Hippocampal formation (tissue), 2 donors: ENCODE measurements around the gene INSL3.
"Not testable (repeated sequence)": the region's sequence is repeated elsewhere in the genome, so short reads cannot be mapped to it uniquely, and the experiment has no call there.

ENCODE experiments used
- DNase-seq, 2 donors: peaks; one replicate each; lab custom pipeline; 2025; lab: John Stamatoyannopoulos, UW

The INSL3 gene

DNA sequence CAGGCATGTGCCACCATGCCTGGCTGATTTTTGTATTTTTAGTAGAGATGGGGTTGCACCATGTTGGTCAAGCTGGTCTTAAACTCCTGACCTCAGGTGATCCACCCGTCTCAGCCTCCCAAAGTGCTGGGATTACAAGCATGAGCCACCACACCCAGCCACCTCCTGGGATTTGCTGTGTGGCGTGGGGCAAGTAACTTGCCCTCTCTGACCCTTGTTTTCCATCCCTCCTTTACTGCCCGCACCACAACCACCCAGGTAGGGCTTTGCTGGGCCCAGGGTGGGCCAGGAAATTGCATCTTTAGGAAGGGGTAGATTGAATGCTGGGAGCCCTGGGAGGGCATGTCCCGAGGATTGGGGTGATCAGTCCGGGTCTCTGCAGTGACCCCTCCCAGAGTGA is 37.6 kb downstream of the INSL3 start:
- not testable (repeated sequence) for DNase-seq

DNA sequence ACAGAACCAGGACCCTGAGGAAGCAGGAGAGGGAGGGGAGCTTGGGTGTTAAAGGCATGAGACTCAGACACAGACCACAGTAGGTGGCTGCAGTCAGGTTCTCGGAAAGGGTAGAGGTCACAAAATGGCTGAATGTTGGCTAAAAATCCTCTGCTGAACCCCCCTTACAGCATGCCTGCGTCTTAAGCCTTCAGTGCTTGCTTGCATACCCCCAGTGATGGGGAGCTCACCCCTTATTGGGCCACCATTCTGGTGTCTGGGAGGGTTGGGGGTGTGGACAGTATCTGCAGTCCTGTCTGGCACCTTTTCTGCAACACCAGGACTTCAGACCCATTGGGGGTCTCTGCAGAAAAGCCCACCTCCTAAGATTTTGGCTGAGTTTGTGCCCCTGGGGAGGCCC is 40.5 kb downstream of the INSL3 start:
- DNase-seq = no peak

DNA sequence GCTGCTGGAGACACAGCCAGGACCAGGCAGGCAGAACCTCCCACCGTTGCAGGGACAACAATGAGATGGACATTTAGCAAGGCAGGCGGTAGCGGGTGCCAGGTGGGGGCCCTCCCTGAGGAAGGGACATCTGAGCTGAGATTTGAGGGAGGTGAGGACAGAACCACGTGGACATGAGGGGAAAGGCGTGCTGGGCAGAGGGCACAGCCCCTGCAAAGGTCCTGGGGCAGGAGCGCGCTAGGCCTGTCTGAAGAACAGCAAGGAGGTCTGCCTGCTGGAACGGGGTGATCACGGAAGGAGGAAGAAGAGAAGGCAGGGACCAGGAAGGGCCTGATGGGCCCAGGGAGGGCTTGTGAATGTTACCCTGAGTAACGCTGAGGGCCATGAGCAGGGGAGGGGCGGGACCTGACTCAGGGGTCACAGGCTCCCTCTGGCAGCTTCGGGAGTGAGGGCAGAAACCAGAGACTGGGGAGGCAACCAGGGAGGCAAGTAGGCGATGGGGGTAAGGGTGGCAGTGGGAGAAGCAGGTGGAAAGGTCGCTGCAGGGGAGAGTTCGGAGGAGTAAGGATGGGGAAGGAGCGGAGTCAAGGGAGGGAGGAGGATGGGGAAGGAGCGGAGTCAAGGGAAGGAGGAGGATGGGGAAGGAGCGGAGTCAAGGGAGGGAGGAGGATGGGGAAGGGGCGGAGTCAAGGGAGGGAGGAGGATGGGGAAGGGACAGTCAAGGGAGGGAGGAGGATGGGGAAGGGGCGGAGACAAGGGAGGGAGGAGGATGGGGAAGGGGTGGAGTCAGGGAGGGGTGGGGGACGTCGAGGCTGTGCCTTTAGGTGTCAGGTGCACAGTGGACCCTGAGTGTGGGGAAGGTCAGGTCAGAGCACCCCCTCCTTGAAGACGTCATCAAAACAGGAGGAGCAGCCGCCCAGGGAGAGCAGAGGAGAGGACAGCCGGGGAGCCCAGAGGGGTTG is 42.1 kb downstream of the INSL3 start:
- DNase-seq = peak in 1 of 2 donors; percentile 44

DNA sequence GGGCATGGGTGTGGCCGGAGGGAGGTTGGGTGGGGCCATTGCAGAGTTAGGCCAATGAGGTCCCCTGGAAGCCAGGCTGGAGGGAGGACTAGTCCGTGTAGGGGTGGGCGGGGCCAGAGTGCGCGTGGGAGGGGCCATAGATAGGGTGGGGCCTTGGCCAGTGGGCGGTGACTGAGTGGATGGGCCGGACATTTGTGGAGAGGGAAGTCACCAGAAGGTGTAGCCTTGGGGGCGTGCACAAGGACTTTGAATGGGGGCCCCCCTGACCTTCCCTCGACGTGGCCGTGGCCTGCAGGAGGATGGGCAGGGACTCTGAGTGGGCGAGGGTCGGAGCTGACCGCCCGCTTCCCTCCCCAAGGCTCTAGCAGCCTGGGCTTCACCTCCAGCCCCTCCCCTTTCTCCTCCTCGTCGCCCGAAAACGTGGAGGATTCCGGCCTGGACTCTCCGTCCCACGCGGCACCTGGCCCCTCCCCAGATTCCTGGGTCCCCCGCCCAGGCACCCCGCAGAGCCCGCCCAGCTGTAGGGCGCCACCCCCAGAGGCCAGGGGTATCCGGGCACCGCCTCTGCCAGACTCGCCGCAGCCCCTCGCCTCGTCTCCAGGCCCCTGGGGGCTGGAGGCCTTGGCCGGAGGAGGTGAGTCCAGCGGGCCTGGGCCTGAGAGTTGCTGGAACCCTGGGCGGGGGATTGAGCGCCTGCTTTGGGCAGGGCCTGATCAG is 42.9 kb downstream of the INSL3 start:
- peak in 1 of 2 donors; percentile 16 for DNase-seq

DNA sequence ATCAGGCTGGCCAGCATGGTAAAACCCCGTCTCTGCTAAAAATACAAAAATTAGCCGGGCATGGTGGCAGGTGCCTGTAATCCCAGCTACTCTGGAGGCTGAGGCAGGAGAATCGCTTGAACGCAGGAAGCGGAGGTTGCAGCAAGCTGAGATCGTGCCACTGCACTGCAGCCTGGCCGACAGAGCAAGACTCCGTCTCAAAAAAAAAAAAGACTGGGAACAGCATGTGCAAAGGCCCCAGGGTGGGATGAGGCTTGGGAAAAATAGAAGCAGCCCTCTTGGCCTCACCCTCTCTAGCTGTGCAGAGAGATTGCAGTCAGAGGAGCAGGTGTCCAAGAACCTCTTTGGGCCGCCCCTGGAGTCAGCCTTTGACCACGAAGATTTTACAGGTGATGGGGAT is 43.5 kb downstream of the INSL3 start:
- DNase-seq = not testable (repeated sequence)

DNA sequence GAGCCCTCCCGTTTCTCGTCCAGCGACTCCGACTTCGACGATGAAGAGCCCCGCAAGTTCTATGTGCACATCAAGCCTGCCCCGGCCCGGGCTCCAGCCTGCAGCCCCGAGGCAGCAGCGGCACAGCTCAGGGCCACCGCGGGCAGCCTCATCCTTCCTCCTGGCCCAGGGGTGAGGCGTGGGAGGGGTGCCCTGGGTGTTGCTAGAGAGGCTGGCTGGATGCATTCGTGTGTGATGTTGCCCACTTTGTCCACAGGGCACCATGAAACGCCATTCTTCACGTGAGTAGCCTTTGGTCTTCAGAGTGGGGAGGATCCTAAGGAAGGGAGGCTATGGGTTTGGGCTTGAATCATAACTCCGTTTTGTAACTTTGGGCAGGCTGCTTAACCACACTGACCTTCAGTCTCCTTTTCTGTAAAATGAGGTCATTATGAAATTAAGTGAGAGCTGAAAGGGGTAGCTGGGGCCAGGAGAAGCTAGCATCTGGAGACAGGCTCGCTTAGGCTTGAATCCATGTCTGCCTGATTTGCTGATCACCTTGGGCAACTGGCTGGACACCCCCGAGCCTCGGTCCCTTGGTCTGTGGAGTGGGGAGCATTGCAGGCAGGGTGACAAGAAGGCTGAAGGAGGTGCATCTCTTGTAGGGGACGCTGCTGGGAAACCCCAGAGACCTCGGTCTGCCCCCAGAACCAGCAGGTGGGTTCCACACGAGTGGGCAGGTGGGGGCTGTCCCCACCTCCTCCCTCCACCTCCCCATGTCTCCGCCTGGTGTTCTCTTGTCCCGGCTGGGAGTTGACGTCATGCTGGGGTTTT is 45.1 kb downstream of the INSL3 start:
- no peak for DNase-seq

DNA sequence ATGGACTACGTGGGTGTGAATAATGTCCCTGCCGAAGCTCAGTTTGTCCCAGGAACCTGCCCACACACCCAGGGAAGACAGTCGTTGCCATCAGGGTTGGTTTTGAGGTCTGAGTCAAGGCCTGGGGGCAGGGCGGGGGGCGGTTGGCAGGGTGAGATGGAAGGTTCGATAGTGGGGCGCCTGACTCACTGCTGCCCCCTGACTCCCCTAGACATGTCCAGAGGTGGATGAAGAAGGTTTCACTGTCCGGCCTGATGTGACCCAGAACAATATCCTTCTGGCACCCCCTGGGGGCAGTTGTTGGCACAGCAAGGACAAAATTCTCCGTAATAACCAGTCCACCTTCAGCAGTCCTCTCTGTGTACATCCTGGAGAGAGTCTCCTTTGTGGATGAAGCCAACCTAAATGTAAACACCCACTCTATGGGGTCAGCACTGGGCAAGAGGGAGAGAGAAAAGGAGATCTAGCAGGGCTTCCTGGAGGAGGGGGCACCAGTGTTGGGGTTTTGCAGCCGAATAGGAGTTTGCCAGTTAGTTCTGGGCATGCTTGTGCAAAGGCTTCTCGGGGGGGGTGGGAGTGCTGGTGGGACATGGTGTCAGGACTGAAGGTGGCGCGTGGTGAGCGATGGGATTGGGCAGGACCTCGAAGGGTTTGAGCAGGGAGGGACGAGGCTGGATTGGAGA is 45.9 kb downstream of the INSL3 start:
- no peak for DNase-seq

DNA sequence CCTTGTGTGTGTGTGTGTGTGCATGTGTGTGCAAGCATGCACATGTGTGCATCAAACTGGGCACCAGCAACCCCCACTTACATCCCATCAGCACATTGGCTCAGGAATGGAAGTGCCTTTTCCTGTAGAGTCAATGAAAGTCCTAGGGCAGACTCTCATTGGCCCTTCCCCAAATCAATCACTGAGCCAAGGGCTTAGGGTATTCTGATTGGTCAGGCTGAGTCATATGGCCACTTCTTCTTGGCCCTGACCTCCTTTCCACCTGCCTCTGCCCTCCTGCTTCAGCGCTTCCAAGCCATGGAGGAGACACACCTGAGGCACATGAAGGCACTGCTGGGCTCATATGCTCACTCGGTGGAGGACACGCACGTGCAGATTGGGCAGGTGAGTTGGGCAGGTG is 49.1 kb downstream of the INSL3 start:
- DNase-seq = no peak

DNA sequence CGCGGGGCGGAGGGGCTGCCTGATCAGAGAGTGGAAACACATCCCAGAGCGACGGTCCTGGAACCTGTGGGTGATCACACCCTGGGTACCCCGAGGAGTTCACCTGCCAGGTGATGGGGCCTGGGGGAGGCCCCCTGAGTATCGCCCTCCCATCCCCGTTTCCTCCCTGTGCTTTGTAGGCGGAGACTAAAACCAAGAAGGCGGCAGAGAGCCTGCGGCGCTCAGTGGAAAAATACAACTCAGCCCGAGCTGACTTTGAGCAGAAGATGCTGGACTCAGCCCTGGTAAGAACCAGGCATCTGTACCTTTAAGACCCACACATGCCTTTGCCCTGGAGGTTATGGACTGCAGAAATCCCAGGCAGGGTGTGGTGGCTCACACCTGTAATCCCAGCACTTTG is 50.7 kb downstream of the INSL3 start:
- DNase-seq = no peak

DNA sequence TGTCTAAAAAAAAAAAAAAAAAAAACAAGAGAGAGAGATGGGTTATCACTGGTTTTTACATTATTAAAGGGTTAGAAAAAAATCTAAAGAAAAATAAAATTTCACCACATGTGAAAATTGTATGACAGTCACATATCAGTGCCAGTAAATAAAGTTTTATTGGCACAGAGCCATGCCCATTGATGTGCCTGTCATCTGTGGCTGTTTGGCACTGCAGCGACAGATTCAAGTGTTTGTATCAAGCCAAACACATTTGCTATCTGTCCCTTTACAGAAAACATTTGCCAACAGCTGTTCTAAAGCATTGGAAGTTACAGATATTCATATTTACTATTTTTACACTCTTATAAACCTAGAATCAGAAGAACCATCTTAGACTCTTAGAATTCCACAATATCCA is 53.8 kb downstream of the INSL3 start:
- DNase-seq = no peak

DNA sequence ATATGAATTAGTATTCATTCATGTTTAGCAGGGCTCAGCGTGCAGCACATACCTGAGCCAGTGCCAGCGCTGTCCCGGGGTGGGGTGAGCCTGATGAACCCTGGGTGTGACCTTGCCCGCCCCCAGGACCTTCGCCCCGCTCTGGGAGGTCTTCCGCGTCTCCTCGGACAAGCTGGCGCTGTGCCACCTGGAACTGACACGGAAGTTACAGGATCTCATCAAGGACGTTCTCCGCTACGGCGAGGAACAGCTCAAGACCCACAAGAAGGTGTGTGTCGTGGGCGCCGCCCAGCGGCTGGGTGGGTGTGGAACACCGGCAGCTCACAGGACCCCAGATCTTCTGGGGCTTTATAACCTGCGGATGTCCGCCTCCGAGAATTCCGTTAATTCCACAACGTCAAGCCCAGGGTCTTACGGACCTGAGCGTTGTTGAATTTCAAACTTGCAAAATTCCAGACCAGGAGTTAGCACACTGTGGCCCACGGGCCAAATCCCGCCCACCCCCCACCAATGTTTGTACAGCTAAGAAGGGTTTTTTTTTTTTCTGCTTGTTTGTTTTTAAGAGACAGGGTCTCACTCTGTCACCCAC is 54.7 kb downstream of the INSL3 start:
- peak; percentile 10 to 63 for DNase-seq
